ENCODE data around the gene TBXA2R. TPM values are rescaled to one million over a fixed set of nuclear protein-coding genes. Genes with fewer than 3 reads are reported as not detected.

The TBXA2R gene
- not detected in 3 replicates for polyA plus RNA-seq
- not detected for polyA plus RNA-seq (2011; ENCODE audit: low read depth)
- not detected in 2 replicates for polyA plus RNA-seq (2011; cell fraction: cytosol; rRNA removed)
- 0.08 TPM in 1 of 2 replicates, not detected in the other for polyA plus RNA-seq (2011; cell fraction: nucleus; rRNA removed)
- 0.09 TPM in 1 of 2 replicates, not detected in the other for polyA plus RNA-seq (2012; ENCODE audit: low replicate concordance)
- not detected in 3 replicates for polyA minus RNA-seq
- not detected for polyA minus RNA-seq (2011; cell fraction: cytosol; rRNA and poly(A)+ RNA removed)
- polyA minus RNA-seq (2011; cell fraction: nucleus; rRNA and poly(A)+ RNA removed): not detected in 2 replicates

GRCh38 chr19:3606690-3607289 lies at the start of gene TBXA2R:
Gene TBXA2R (minus strand): TSS chr19:3606875. CDS start chr19:3600634, 6,241 bp downstream.
- no peak within 1 kb of the TSS for H3K27ac ChIP-seq (ENCODE audit: control insufficient read depth, insufficient read depth, low read length)
- no peaks in the 10 kb centered on the region for H3K9me3 ChIP-seq (ENCODE audit: control insufficient read depth, low read depth, low read length)
- H2AFZ ChIP-seq (ENCODE audit: control insufficient read depth, low read length): no peak within 1 kb of the TSS
- H3K4me3 ChIP-seq (ENCODE audit: control insufficient read depth in 2 of 3, extremely low read depth in 1 of 3, insufficient read depth in 2 of 3, low read depth in 1 of 3, low read length in 3 of 3): peak within 1 kb of the TSS in 2 of 3 experiments; percentile 11 to 14
- no peaks in the 10 kb centered on the region for H3K9me1 ChIP-seq (ENCODE audit: control insufficient read depth, extremely low read depth, insufficient read depth, low read length)
- H3K4me2 ChIP-seq (ENCODE audit: control insufficient read depth, extremely low read depth, insufficient read depth, low read depth, low read length): peak within 1 kb of the TSS; percentile 32
- FAIRE-seq: no peak
- no peaks in the 10 kb centered on the region for H4K20me1 ChIP-seq (ENCODE audit: control insufficient read depth, extremely low read depth, insufficient read depth, low read length)
- peaks cover 2% of the 10 kb centered on the region in 2 experiments for H3K36me3 ChIP-seq (ENCODE audit: control insufficient read depth in 2 of 2, extremely low read depth in 1 of 2, insufficient read depth in 2 of 2, low read length in 2 of 2)
- no peak within 1 kb of the TSS for H3K9ac ChIP-seq (ENCODE audit: control insufficient read depth, extremely low read depth, insufficient read depth, low read length)
- TF ChIP-seq CTCF (optimal IDR thresholded peaks at IDR 0.05 in 1 of 3, IDR thresholded peaks at IDR 0.05 in 1 of 3, conservative IDR thresholded peaks at IDR 0.05 in 1 of 3; ENCODE audit: extremely low read depth in 1 of 3, insufficient read depth in 2 of 3, low read length in 3 of 3) (no peak), EZH2 (IDR thresholded peaks at IDR 0.05; ENCODE audit: low read length) (no peak)
- dilution Hi-C loops (cut with MboI; ENCODE audit: extremely low pct_ligation_motif_present, low sequenced_read_pairs): no loop called here
- H3K27me3 ChIP-seq (ENCODE audit: control insufficient read depth, extremely low read depth, insufficient read depth, low read length): peaks cover 16% of the 10 kb centered on the region
- H3K79me2 ChIP-seq (ENCODE audit: control insufficient read depth, insufficient read depth, low read length): no peaks in the 10 kb centered on the region
- no peak for DNase-seq (ENCODE audit: low read depth, low spot score)
- no peaks in the 10 kb centered on the region for H3K4me1 ChIP-seq (ENCODE audit: control insufficient read depth, extremely low read depth, insufficient read depth, low read length)

DNA sequence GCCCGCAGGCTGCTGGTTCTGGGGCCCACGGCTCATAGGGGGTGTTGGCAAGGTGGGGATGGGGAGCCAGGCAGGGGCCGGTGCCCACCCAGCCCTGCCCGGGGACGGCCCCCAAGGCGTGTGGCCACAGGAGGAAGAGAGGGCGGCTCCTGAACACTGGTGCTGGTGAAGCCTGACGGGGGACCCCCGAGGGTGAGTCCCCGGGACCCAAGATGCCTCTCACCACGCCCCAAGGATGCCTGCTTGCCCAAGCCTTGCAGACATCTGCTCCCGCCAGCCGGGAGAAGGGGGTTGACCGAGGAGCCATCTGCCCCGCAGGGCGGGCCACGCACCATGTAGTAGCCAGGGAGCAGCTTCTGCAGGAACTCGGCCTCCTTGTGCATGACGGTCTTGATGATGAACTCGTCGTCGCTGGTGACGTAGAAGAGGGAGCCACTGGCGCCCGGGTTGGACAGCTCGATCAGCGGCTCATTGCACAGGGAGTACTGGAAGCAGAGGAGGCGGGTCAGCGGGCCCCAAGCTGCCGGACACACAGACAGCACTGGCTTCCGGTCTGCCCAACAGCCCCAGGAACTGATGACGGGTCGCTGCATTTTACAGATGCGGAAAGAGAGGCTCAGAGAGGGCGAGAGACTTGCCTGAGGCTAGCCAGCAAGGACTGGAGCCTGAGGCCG lies 49.5 kb upstream of the TBXA2R start:
- Histone ChIP-seq H3K4me2 (ENCODE audit: control insufficient read depth, extremely low read depth, insufficient read depth, low read depth, low read length) (no peak overlapping the region), H3K36me3 (ENCODE audit: control insufficient read depth in 2 of 2, extremely low read depth in 1 of 2, insufficient read depth in 2 of 2, low read length in 2 of 2) (peaks cover 0 to 27% of the 10 kb centered on the region in 2 experiments), H4K20me1 (ENCODE audit: control insufficient read depth, extremely low read depth, insufficient read depth, low read length) (no peaks in the 10 kb centered on the region), H2AFZ (ENCODE audit: control insufficient read depth, low read length) (no peak overlapping the region), H3K4me3 (ENCODE audit: control insufficient read depth in 2 of 3, extremely low read depth in 1 of 3, insufficient read depth in 2 of 3, low read depth in 1 of 3, low read length in 3 of 3) (no peak overlapping the region), H3K27me3 (ENCODE audit: control insufficient read depth, extremely low read depth, insufficient read depth, low read length) (no peaks in the 10 kb centered on the region), H3K9me3 (ENCODE audit: control insufficient read depth, low read depth, low read length) (no peaks in the 10 kb centered on the region), H3K4me1 (ENCODE audit: control insufficient read depth, extremely low read depth, insufficient read depth, low read length) (peaks cover 2% of the 10 kb centered on the region), H3K9ac (ENCODE audit: control insufficient read depth, extremely low read depth, insufficient read depth, low read length) (no peak overlapping the region), H3K79me2 (ENCODE audit: control insufficient read depth, insufficient read depth, low read length) (no peaks in the 10 kb centered on the region), H3K27ac (ENCODE audit: control insufficient read depth, insufficient read depth, low read length) (no peak overlapping the region), H3K9me1 (ENCODE audit: control insufficient read depth, extremely low read depth, insufficient read depth, low read length) (no peaks in the 10 kb centered on the region)
- TF ChIP-seq EZH2 (IDR thresholded peaks at IDR 0.05; ENCODE audit: low read length): no peak
- no peak for TF ChIP-seq CTCF (optimal IDR thresholded peaks at IDR 0.05 in 1 of 3, IDR thresholded peaks at IDR 0.05 in 1 of 3, conservative IDR thresholded peaks at IDR 0.05 in 1 of 3; ENCODE audit: extremely low read depth in 1 of 3, insufficient read depth in 2 of 3, low read length in 3 of 3)
- no peak for FAIRE-seq
- dilution Hi-C loops (cut with MboI; ENCODE audit: extremely low pct_ligation_motif_present, low sequenced_read_pairs): no loop called here
- no peak for DNase-seq (ENCODE audit: low read depth, low spot score)

All from keratinocyte (primary cell).